Chondrocyte (in vitro differentiated cells): ENCODE measurements around the gene TMUB1. TPM values are rescaled to one million over a fixed set of nuclear protein-coding genes. Genes with fewer than 3 reads are reported as not detected.
A peak's percentile ranks its signal among the peaks of the same experiment; 100 is the strongest.

Source experiments
- DNase-seq: peaks from one replicate; pipeline ENCODE4 v3.0.0; 2021; ENCODE audit warnings: mixed read lengths, low spot score
- H3K27ac Mint-ChIP-seq: one replicate; pipeline ENCODE4 v1.8.0; 2021; ENCODE audit warnings: mild to moderate bottlenecking, moderate library complexity, mixed read lengths; ENCODE audit not compliant: unreplicated experiment
- H3K27me3 Mint-ChIP-seq: 2 replicates; pipeline ENCODE4 v1.8.0; 2021; ENCODE audit warnings: low read depth, mixed read lengths
- H3K36me3 Mint-ChIP-seq: 2 replicates; pipeline ENCODE4 v1.8.0; 2021; ENCODE audit warnings: low read depth, mixed read lengths
- H3K4me1 Mint-ChIP-seq: 2 replicates; pipeline ENCODE4 v1.8.0; 2021; ENCODE audit warnings: low read depth, mild to moderate bottlenecking, mixed read lengths
- H3K4me3 Mint-ChIP-seq: one replicate; pipeline ENCODE4 v1.8.0; 2021; ENCODE audit warnings: mild to moderate bottlenecking, moderate library complexity, mixed read lengths; ENCODE audit not compliant: unreplicated experiment
- H3K9me3 Mint-ChIP-seq: 2 replicates; pipeline ENCODE4 v1.8.0; 2021; ENCODE audit warnings: low read depth, mixed read lengths
- total RNA-seq: library from RNA; stranded (reverse); gene quantifications from 3 replicates; pipeline ENCODE4 v1.2.1, GENCODE V29; 2021
- TF ChIP-seq, protein P1 (sequence below): fragments of 200-600 bp; sonication (generic); IDR thresholded peaks from 2 replicates; pipeline ENCODE4 v1.5.0; 2021; ENCODE audit warnings: antibody characterized with exemption, mild to moderate bottlenecking, moderate library complexity

TMUB1 gene
- total RNA-seq, 1 donor from 2014 or later: 33.2 TPM

DNA sequence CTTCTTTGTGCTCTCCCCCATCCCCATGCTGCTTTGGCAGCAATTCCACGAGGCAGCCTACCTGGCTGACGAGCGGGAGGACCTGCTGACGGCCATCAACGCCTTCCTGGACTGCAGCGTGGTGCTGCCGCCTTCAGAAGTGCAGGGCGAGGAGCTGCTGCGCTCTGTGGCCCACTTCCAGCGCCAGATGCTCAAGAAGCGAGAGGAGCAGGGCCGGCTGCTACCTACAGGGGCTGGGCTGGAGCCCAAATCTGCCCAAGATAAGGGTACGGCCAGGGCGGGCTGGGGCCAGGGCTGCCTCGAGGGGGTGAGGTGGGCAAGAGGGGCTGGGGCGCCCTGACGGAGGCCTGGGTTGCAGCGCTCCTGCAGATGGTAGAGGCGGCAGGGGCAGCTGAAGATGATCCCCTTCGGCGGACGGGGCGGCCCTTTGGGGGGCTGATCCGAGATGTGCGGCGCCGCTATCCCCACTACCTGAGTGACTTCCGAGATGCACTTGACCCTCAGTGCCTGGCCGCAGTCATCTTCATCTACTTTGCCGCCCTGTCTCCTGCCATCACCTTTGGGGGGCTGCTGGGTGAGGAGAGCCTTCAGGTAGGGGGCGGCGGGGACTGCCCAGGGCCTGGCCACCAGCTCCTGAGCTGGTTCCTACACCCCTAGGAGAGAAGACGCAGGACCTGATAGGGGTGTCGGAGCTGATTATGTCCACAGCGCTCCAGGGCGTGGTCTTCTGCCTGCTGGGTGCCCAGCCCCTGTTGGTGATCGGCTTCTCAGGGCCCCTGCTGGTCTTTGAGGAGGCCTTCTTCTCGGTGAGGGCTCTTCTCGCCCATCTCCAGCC is 12.0 kb downstream of the TMUB1 start:
- no peak overlapping the region for H3K4me3 Mint-ChIP-seq
- peaks cover 11% of the 10 kb centered on the region for H3K4me1 Mint-ChIP-seq
- no peaks in the 10 kb centered on the region for H3K9me3 Mint-ChIP-seq
- no peak overlapping the region for H3K27ac Mint-ChIP-seq
- TF ChIP-seq, protein P1, sequence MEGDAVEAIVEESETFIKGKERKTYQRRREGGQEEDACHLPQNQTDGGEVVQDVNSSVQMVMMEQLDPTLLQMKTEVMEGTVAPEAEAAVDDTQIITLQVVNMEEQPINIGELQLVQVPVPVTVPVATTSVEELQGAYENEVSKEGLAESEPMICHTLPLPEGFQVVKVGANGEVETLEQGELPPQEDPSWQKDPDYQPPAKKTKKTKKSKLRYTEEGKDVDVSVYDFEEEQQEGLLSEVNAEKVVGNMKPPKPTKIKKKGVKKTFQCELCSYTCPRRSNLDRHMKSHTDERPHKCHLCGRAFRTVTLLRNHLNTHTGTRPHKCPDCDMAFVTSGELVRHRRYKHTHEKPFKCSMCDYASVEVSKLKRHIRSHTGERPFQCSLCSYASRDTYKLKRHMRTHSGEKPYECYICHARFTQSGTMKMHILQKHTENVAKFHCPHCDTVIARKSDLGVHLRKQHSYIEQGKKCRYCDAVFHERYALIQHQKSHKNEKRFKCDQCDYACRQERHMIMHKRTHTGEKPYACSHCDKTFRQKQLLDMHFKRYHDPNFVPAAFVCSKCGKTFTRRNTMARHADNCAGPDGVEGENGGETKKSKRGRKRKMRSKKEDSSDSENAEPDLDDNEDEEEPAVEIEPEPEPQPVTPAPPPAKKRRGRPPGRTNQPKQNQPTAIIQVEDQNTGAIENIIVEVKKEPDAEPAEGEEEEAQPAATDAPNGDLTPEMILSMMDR: no peak
- no peaks in the 10 kb centered on the region for H3K27me3 Mint-ChIP-seq
- H3K36me3 Mint-ChIP-seq: peaks cover 28% of the 10 kb centered on the region
- DNase-seq: no peak

DNA sequence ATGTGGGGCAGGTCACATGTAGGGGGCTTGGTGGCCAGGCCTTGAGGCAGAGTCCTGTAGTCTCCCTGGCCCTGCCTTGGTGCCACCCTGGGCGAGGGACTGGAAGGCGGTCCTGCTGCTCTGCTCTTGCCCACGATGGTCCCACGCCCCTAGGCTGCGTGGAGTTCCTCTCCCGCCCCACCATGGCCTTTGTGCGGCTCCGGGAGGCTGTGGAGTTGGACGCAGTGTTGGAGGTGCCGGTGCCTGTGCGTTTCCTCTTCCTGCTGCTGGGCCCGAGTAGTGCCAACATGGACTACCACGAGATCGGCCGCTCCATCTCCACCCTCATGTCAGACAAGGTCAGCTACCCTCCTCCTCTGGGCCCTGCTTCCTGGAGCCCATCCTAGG is 12.7 kb downstream of the TMUB1 start:
- Mint-ChIP-seq H3K36me3 (peaks cover 25% of the 10 kb centered on the region), H3K4me1 (peaks cover 11% of the 10 kb centered on the region), H3K4me3 (no peak overlapping the region), H3K9me3 (no peaks in the 10 kb centered on the region), H3K27me3 (no peaks in the 10 kb centered on the region), H3K27ac (no peak overlapping the region)
- TF ChIP-seq, protein P1: no peak
- no peak for DNase-seq

DNA sequence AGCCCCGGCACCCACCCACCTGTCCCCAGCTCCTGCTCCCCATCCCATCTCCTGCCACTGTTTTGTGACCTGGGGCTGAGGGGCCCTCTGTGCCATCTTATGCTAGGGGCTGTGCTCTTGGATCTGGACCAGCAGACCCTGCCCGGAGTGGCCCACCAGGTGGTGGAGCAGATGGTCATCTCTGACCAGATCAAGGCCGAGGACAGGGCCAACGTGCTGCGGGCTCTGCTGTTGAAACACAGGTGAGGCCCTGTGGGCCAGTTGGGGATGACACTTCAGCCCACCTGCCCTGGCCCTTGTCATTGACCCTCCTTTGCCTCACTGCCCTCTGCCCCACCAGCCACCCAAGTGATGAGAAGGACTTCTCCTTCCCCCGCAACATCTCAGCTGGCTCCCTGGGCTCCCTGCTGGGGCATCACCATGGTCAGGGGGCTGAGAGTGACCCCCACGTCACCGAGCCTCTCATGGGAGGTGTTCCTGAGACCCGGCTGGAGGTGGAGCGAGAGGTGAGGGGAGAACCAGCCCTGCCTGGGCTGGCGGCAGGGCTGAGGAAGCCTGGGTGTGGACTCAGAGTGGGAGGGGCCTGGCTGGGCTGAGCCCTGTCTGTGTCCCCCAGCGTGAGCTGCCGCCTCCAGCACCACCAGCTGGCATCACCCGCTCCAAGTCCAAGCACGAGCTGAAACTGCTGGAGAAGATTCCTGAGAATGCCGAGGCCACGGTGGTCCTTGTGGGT is 13.3 kb downstream of the TMUB1 start:
- peaks cover 27% of the 10 kb centered on the region for H3K36me3 Mint-ChIP-seq
- TF ChIP-seq, protein P1: no peak
- no peak for DNase-seq
- peak overlapping the region; percentile 17 for H3K27ac Mint-ChIP-seq
- no peaks in the 10 kb centered on the region for H3K27me3 Mint-ChIP-seq
- H3K4me1 Mint-ChIP-seq: peaks cover 15% of the 10 kb centered on the region
- no peak overlapping the region for H3K4me3 Mint-ChIP-seq
- no peaks in the 10 kb centered on the region for H3K9me3 Mint-ChIP-seq

DNA sequence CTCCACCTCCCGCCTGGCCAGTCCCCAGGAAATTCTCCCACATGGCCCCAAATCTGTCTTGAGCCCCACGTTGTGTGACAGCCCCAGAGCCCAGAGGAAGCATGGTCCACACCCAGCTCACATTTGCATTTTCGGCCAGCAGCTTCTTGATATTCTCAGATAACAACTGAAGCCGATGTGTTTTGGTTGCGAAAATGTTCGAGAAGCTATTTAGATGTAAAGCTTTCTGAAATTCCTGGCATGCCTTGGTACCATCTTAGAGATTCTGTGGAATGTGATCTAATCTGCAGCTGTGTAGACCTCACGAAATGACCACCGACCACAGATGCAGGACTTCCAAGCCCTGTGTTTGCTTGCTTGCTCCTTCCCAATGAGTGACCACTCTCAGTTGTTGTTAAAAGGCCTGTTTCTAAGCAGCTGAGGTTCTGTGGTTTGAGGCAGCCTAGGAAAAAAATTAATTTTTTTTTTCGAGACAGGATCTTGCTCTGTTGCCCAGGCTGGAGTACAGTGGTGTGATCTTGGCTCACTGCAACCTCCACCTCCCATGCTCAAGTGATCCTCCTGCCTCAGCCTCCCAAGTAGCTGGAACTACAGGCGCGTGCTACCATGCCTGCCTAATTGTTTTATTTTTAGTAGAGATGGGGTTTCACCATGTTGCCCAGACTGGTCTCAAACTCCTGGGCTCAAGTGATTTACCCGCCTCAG is 15.1 kb downstream of the TMUB1 start:
- Mint-ChIP-seq H3K27me3 (no peaks in the 10 kb centered on the region), H3K4me1 (peaks cover 20% of the 10 kb centered on the region), H3K27ac (peak overlapping the region; percentile 36), H3K9me3 (no peaks in the 10 kb centered on the region), H3K36me3 (peaks cover 26% of the 10 kb centered on the region), H3K4me3 (no peak overlapping the region)
- TF ChIP-seq, protein P1: no peak
- DNase-seq: no peak
